ACC112 (cell line): ENCODE data around the gene CACNA2D4.

Experiments used
- H2AFZ ChIP-seq: fragments of 200-600 bp; sonication (generic); one replicate; pipeline ENCODE4 v1.6.0; 2017; ENCODE audit warnings: antibody characterized with exemption, low read length; ENCODE audit not compliant: unreplicated experiment
- H3K27ac ChIP-seq: fragments of 200-600 bp; sonication (generic); 2 replicates; pipeline ENCODE4 v1.5.1; 2014; ENCODE audit warnings: low read depth, mild to moderate bottlenecking, antibody characterized with exemption, low read length, moderate library complexity
- H3K27me3 ChIP-seq: fragments of 200-600 bp; sonication (generic); 2 replicates; pipeline ENCODE4 v1.6.1; 2014; ENCODE audit warnings: mild to moderate bottlenecking, antibody characterized with exemption, low read length, moderate library complexity, mixed read lengths; ENCODE audit not compliant: insufficient read depth
- H3K36me3 ChIP-seq: fragments of 200-600 bp; sonication (generic); 2 replicates; pipeline ENCODE4 v1.6.1; 2016; ENCODE audit warnings: mild to moderate bottlenecking, antibody characterized with exemption, low read length, moderate library complexity, mixed read lengths; ENCODE audit not compliant: insufficient read depth
- H3K4me1 ChIP-seq: fragments of 200-600 bp; sonication (generic); one replicate; pipeline ENCODE4 v1.6.1; 2016; ENCODE audit warnings: low read length, mixed read lengths; ENCODE audit not compliant: insufficient read depth, unreplicated experiment, control insufficient read depth
- H3K4me3 ChIP-seq: fragments of 200-600 bp; sonication (generic); 2 replicates; pipeline ENCODE4 v1.5.1; 2014; ENCODE audit warnings: mild to moderate bottlenecking, low read depth, low read length
- H3K79me2 ChIP-seq: fragments of 200-600 bp; sonication (generic); one replicate; pipeline ENCODE4 v1.6.0; 2016; ENCODE audit warnings: low read length; ENCODE audit not compliant: control insufficient read depth, unreplicated experiment, insufficient read depth

The CACNA2D4 gene

GRCh38 chr12:1852076-1852475 is 66.4 kb downstream of the CACNA2D4 start:
- Histone ChIP-seq H3K36me3 (no peaks in the 10 kb centered on the region), H3K4me3 (no peak overlapping the region), H3K4me1 (no peaks in the 10 kb centered on the region), H3K27ac (no peak overlapping the region), H3K27me3 (peaks cover 22% of the 10 kb centered on the region), H2AFZ (no peak overlapping the region), H3K79me2 (no peaks in the 10 kb centered on the region)

DNA sequence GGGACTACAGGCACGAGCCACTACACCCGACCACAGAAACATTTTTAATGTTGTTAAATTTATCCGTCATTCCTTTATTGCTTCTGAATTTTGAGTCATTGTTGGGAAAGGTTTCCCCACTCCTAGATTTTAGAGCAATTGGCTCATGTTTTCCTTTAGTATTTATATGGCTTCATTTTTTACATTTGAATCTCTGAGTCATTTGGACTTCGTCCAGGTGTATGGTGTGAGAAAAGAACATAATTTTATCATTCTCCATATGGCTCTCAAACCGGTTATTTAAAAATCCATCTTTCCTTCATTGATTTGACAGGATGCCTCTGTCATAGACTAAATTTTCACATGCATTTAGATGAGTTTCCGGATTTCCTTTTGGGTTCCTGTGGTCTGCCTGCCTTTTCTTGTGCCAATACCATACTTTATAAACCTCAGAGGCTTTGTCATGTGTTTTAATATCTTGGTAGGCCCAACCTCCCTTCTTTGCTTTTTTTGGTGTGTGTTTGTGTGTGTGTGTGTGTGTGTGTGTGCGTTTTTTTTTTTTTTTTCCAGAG is 67.2 kb downstream of the CACNA2D4 start:
- no peak overlapping the region for H2AFZ ChIP-seq

DNA sequence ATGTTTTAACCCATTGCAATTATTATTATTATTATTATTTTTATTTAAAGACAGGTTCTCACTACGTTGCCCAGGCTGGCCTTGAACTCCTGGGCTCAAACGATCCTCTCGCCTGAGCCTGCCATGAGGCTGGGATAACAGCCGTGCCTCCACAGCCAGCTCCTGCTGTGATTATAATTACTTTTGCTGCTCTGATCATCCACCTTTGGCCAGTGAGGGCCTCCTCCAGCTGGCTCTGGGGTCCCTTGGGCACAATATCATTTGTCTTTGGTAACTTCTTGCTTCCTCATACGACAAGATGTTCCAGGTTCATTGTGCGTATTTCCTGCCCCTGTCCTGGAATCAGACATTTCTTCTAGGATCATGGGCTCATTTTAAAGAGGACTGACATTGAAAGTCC is 69.7 kb downstream of the CACNA2D4 start:
- no peaks in the 10 kb centered on the region for H3K79me2 ChIP-seq
- H3K27me3 ChIP-seq = peaks cover 51% of the 10 kb centered on the region
- H2AFZ ChIP-seq = no peak overlapping the region
- no peak overlapping the region for H3K27ac ChIP-seq
- H3K4me1 ChIP-seq = no peaks in the 10 kb centered on the region
- no peak overlapping the region for H3K4me3 ChIP-seq
- H3K36me3 ChIP-seq = no peaks in the 10 kb centered on the region

More for the DNA sequence above, 67.2 kb downstream of the CACNA2D4 start:
- H3K4me1 ChIP-seq = no peaks in the 10 kb centered on the region
- no peak overlapping the region for H3K27ac ChIP-seq
- H3K4me3 ChIP-seq = no peak overlapping the region
- peaks cover 29% of the 10 kb centered on the region for H3K27me3 ChIP-seq
- H3K79me2 ChIP-seq = no peaks in the 10 kb centered on the region
- no peaks in the 10 kb centered on the region for H3K36me3 ChIP-seq

GRCh38 chr12:1848146-1848545 is 70.3 kb downstream of the CACNA2D4 start:
- Histone ChIP-seq H2AFZ (no peak overlapping the region), H3K4me3 (no peak overlapping the region), H3K79me2 (no peaks in the 10 kb centered on the region), H3K36me3 (no peaks in the 10 kb centered on the region), H3K4me1 (no peaks in the 10 kb centered on the region), H3K27ac (no peak overlapping the region), H3K27me3 (peaks cover 55% of the 10 kb centered on the region)

- H3K27ac ChIP-seq = no peak overlapping the region
- no peak overlapping the region for H3K4me3 ChIP-seq
- no peaks in the 10 kb centered on the region for H3K4me1 ChIP-seq
- peaks cover 55% of the 10 kb centered on the region for H3K27me3 ChIP-seq
- no peaks in the 10 kb centered on the region for H3K36me3 ChIP-seq
- H2AFZ ChIP-seq = no peak overlapping the region
- H3K79me2 ChIP-seq = no peaks in the 10 kb centered on the region
Observed at GRCh38 chr12:1847411-1847810, 71.0 kb downstream of the CACNA2D4 start.

- H3K79me2 ChIP-seq = no peaks in the 10 kb centered on the region
- no peak overlapping the region for H2AFZ ChIP-seq
- no peak overlapping the region for H3K27ac ChIP-seq
- no peaks in the 10 kb centered on the region for H3K4me1 ChIP-seq
- H3K4me3 ChIP-seq = no peak overlapping the region
- peaks cover 60% of the 10 kb centered on the region for H3K27me3 ChIP-seq
- no peaks in the 10 kb centered on the region for H3K36me3 ChIP-seq
Observed at GRCh38 chr12:1846421-1847405, 71.7 kb downstream of the CACNA2D4 start.

- Histone ChIP-seq H3K27me3 (peaks cover 68% of the 10 kb centered on the region), H3K27ac (no peak overlapping the region), H3K79me2 (no peaks in the 10 kb centered on the region), H3K4me3 (no peak overlapping the region), H3K36me3 (no peaks in the 10 kb centered on the region), H3K4me1 (no peaks in the 10 kb centered on the region), H2AFZ (no peak overlapping the region)
Observed at GRCh38 chr12:1845886-1846285, 72.6 kb downstream of the CACNA2D4 start.

GRCh38 chr12:1845427-1845826 is 73.0 kb downstream of the CACNA2D4 start:
- peaks cover 73% of the 10 kb centered on the region for H3K27me3 ChIP-seq
- no peak overlapping the region for H3K4me3 ChIP-seq
- no peak overlapping the region for H3K27ac ChIP-seq
- H2AFZ ChIP-seq = no peak overlapping the region
- no peaks in the 10 kb centered on the region for H3K4me1 ChIP-seq
- no peaks in the 10 kb centered on the region for H3K36me3 ChIP-seq
- no peaks in the 10 kb centered on the region for H3K79me2 ChIP-seq

- H3K79me2 ChIP-seq = no peaks in the 10 kb centered on the region
- H3K27ac ChIP-seq = no peak overlapping the region
- no peak overlapping the region for H3K4me3 ChIP-seq
- no peaks in the 10 kb centered on the region for H3K36me3 ChIP-seq
- no peaks in the 10 kb centered on the region for H3K4me1 ChIP-seq
- peaks cover 71% of the 10 kb centered on the region for H3K27me3 ChIP-seq
- no peak overlapping the region for H2AFZ ChIP-seq
Observed at GRCh38 chr12:1844661-1845409, 73.6 kb downstream of the CACNA2D4 start.

GRCh38 chr12:1844223-1844622 is 74.2 kb downstream of the CACNA2D4 start:
- Histone ChIP-seq H3K4me1 (no peaks in the 10 kb centered on the region), H3K27me3 (peaks cover 76% of the 10 kb centered on the region), H3K79me2 (no peaks in the 10 kb centered on the region), H2AFZ (no peak overlapping the region), H3K36me3 (no peaks in the 10 kb centered on the region), H3K4me3 (no peak overlapping the region), H3K27ac (no peak overlapping the region)
